Brain microvascular endothelial cell (primary cell): ENCODE data around the gene PLEKHA8.
A peak's percentile ranks its signal among the peaks of the same experiment; 100 is the strongest.

Experiments
- DNase-seq: peaks from one replicate; pipeline ENCODE4 v3.0.0-alpha.2; 2020
- H3K27ac ChIP-seq: fragments of 250-450 bp; sonication (Bioruptor Pico); 2 replicates; pipeline ENCODE4 v1.5.1; 2020; ENCODE audit warnings: mild to moderate bottlenecking, moderate library complexity
- H3K27me3 ChIP-seq: fragments of 250-450 bp; sonication (Bioruptor Pico); replicated peaks from 2 replicates; pipeline ENCODE4 v1.5.1; 2020; ENCODE audit warnings: mild to moderate bottlenecking
- H3K36me3 ChIP-seq: fragments of 250-450 bp; sonication (Bioruptor Pico); replicated peaks from 2 replicates; pipeline ENCODE4 v1.5.1; 2020; ENCODE audit warnings: mild to moderate bottlenecking
- H3K4me3 ChIP-seq: 2 replicates; pipeline ENCODE4 v1.5.1; 2011; ENCODE audit warnings: low read depth, mild to moderate bottlenecking, control low read depth, low read length, moderate library complexity
- in situ Hi-C: cut with HindIII; loops from 2 replicates; pipeline ENCODE4 v1.10.0; 2017; ENCODE audit warnings: low sequenced_read_pairs, low pct_ligation_motif_present
- TF ChIP-seq, protein P1 (sequence below): IDR thresholded peaks from 2 replicates; pipeline ENCODE4 v1.5.1; 2011; ENCODE audit warnings: low read depth, mild to moderate bottlenecking, moderate library complexity, low read length, control low read depth, inconsistent platforms; ENCODE audit errors: missing control alignments

PLEKHA8 gene

GRCh38 chr7:30023524-30023923, 4.7 kb upstream of the PLEKHA8 start:
- Histone ChIP-seq H3K27me3 (no peaks in the 10 kb centered on the region), H3K4me3 (no peak overlapping the region), H3K27ac (no peak overlapping the region), H3K36me3 (no peaks in the 10 kb centered on the region)
- DNase-seq = no peak
- TF ChIP-seq, protein P1, sequence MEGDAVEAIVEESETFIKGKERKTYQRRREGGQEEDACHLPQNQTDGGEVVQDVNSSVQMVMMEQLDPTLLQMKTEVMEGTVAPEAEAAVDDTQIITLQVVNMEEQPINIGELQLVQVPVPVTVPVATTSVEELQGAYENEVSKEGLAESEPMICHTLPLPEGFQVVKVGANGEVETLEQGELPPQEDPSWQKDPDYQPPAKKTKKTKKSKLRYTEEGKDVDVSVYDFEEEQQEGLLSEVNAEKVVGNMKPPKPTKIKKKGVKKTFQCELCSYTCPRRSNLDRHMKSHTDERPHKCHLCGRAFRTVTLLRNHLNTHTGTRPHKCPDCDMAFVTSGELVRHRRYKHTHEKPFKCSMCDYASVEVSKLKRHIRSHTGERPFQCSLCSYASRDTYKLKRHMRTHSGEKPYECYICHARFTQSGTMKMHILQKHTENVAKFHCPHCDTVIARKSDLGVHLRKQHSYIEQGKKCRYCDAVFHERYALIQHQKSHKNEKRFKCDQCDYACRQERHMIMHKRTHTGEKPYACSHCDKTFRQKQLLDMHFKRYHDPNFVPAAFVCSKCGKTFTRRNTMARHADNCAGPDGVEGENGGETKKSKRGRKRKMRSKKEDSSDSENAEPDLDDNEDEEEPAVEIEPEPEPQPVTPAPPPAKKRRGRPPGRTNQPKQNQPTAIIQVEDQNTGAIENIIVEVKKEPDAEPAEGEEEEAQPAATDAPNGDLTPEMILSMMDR = no peak
- in situ Hi-C loops = no loop called here

DNA sequence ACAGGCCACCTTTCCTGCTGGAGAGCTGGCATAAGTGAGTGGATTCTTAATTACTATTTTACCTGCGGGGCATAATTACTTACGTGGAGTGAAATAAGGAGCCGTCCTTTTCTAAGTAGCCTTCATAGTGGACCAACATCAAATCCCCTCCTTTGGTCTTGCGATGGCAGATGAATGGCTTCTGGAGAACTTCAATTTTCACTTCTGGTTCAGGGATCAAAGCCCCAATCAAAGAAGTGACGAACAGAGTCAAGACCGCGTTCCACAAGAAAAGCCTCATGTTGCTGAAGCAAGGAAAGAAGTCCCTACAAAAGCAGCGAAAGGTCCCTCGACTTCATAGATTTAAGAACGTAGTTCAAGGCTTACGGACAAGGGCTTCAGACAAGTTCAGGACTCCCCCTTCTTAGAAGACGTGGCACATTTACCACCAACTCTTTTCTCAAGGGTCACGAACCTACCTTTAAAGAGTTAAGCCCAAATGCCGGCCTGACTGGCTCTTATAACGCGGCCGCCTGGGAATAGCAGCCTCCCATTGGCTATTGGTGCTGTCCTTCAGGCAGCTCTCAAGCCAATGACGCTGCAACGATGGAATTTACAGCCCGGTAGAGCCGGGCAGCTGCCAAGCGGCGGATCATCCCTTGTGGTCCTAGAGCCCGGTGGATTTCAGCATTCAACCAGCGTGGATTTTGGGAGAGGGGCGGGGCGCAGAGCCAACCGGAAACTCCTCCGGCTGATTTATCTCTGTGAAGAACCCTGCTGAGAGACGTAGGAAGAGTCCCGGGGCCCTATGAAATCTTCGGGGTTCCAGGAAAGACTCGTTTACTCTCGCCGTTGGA, 1.8 kb upstream of the PLEKHA8 start, which contains the start of gene FKBP14:
TSS of gene FKBP14 (minus strand) at position 474 of the 836 bp plus-strand sequence. CDS start at position 280, 194 bp downstream.
- Histone ChIP-seq H3K27ac (peak within 1 kb of the TSS; percentile 73), H3K4me3 (peak within 1 kb of the TSS; percentile 66), H3K27me3 (no peaks in the 10 kb centered on the region), H3K36me3 (no peaks in the 10 kb centered on the region)
- in situ Hi-C loops = no loop called here
- TF ChIP-seq, protein P1 = no peak
- peak; percentile 100 for DNase-seq

- H3K27me3 ChIP-seq = no peaks in the 10 kb centered on the region
- in situ Hi-C loops = no loop called here
- TF ChIP-seq, protein P1 = no peak
- H3K4me3 ChIP-seq = peak overlapping the region; percentile 66
- no peaks in the 10 kb centered on the region for H3K36me3 ChIP-seq
- peak; percentile 43 for DNase-seq
- H3K27ac ChIP-seq = peak overlapping the region; percentile 13
Observed at GRCh38 chr7:30027065-30027456, 1.2 kb upstream of the PLEKHA8 start.

- TF ChIP-seq, protein P1 = no peak
- no peak for DNase-seq
- Histone ChIP-seq H3K4me3 (peak overlapping the region; percentile 66), H3K27ac (no peak overlapping the region), H3K27me3 (no peaks in the 10 kb centered on the region), H3K36me3 (no peaks in the 10 kb centered on the region)
- in situ Hi-C loops = no loop called here
Observed at GRCh38 chr7:30027740-30028215, 434 bp upstream of the PLEKHA8 start.

- Histone ChIP-seq H3K4me3 (peak overlapping the region; percentile 66), H3K36me3 (no peaks in the 10 kb centered on the region), H3K27me3 (no peaks in the 10 kb centered on the region), H3K27ac (no peak overlapping the region)
- TF ChIP-seq, protein P1 = peak; percentile 1
- DNase-seq = peak; percentile 31
- in situ Hi-C loops = no loop called here
Observed at GRCh38 chr7:30028749-30029635, 780 bp downstream of the PLEKHA8 start.
